Activated T-cell treated with anti-CD3 and anti-CD28 coated beads, Interleukin-2, amount 50 U/mL, for 72 hours (primary cell): ENCODE results near the gene PTPRT. TPM values are rescaled to one million over a fixed set of nuclear protein-coding genes. Genes with fewer than 3 reads are reported as not detected.
"Not testable (repeated sequence)": the region's sequence is repeated elsewhere in the genome, so short reads cannot be mapped to it uniquely, and the experiment has no call there.

Experiments
- ATAC-seq, 2 donors: fragments of 150-1000 bp; cut with Tn5 transposase; replicated peaks in 1 of 2; 2 replicates each; pipeline ENCODE4 v1.10.0; 2021; ENCODE audit warnings: moderate library complexity in 2 of 2, mild to moderate bottlenecking in 1 of 2
- DNase-seq, 2 donors: peaks; one replicate each; pipeline ENCODE4 v3.0.0; 2021 to 2022; ENCODE audit warnings: mixed read lengths in 1 of 2
- H3K27ac Mint-ChIP-seq: one replicate; pipeline ENCODE4 v1.8.0; 2022; ENCODE audit warnings: mild to moderate bottlenecking, moderate library complexity, mixed read lengths
- H3K27me3 Mint-ChIP-seq: one replicate; pipeline ENCODE4 v1.8.0; 2022; ENCODE audit warnings: low read depth, mixed read lengths
- H3K36me3 Mint-ChIP-seq, 2 donors: one replicate each; pipeline ENCODE4 v1.8.0; 2022; ENCODE audit warnings: mixed read lengths in 2 of 2, mild to moderate bottlenecking in 1 of 2; ENCODE audit not compliant: insufficient read depth in 2 of 2
- H3K4me1 Mint-ChIP-seq: one replicate; pipeline ENCODE4 v1.8.0; 2022; ENCODE audit warnings: low read depth, mixed read lengths
- H3K4me3 Mint-ChIP-seq, 2 donors: one replicate each; pipeline ENCODE4 v1.8.0; 2022; ENCODE audit warnings: mild to moderate bottlenecking in 2 of 2, mixed read lengths in 2 of 2, moderate library complexity in 2 of 2
- H3K9me3 Mint-ChIP-seq, 2 donors: one replicate each; pipeline ENCODE4 v1.8.0; 2022; ENCODE audit warnings: mixed read lengths in 2 of 2
- total RNA-seq, 2 donors: library from RNA; stranded (reverse); gene quantifications; one replicate each; pipeline ENCODE4 v1.2.3, GENCODE V29; 2022

Gene PTPRT
- total RNA-seq, 2 donors from 2014 or later, result not detected

- no peak for DNase-seq
- ATAC-seq, result no peak
- peaks cover 0 to 2% of the 10 kb centered on the region in 2 donors for H3K9me3 Mint-ChIP-seq
- H3K4me3 Mint-ChIP-seq, result no peak overlapping the region
- H3K27me3 Mint-ChIP-seq, result no peaks in the 10 kb centered on the region
- H3K27ac Mint-ChIP-seq, result no peak overlapping the region
- H3K4me1 Mint-ChIP-seq, result no peaks in the 10 kb centered on the region
- no peaks in the 10 kb centered on the region for H3K36me3 Mint-ChIP-seq
These were observed 266.3 kb downstream of the PTPRT start for GRCh38 chr20:42923348-42923918.

DNA sequence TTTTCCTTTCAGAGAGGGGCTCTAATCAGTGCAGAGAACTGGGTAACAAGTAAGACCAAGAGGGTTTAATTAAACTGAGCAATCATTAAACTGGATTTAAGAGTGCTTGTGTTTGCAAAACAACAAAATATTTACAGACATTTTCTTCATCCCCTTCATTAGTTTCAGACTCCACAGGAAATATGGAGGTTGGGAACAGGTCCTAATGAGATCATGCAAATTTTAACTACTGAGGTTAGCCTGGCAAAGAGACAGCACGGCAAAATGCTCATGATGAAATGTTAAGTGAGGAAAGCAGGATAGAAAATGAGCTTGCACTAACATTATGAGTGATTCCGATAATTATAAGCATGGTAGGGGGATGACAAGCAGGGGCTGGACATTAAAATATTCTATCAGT, 268.9 kb downstream of the PTPRT start:
- Mint-ChIP-seq H3K4me1 (no peaks in the 10 kb centered on the region), H3K27me3 (no peaks in the 10 kb centered on the region), H3K36me3 (no peaks in the 10 kb centered on the region), H3K9me3 (peaks cover 0 to 2% of the 10 kb centered on the region in 2 donors), H3K27ac (no peak overlapping the region), H3K4me3 (no peak overlapping the region)
- ATAC-seq (no peak), DNase-seq (no peak)

GRCh38 chr20:42919316-42919715, 270.4 kb downstream of the PTPRT start:
- ATAC-seq (no peak), DNase-seq (no peak)
- Mint-ChIP-seq H3K27ac (no peak overlapping the region), H3K36me3 (no peaks in the 10 kb centered on the region), H3K27me3 (no peaks in the 10 kb centered on the region), H3K9me3 (peaks cover 1 to 4% of the 10 kb centered on the region in 2 donors), H3K4me3 (no peak overlapping the region), H3K4me1 (no peaks in the 10 kb centered on the region)

DNA sequence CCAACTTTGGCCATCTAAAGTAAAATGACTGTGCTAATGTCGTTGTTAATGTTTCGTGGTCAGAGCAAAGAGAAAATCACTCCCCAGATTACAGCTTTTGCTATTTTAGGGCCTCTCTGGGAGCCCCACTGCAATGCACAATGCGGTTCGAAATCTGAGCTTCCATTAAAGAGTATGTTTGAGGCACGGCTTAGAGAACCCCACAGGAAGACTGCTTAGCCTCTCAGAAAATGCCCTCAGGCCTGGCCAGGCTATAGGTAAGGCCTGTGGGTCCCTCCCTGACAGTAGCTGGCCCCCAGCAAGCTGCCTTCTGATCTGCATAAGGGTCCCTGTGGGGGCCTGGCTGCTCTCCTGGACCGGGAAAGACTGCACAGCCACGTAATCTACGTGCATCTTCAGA, 274.6 kb downstream of the PTPRT start:
- no peak overlapping the region for H3K4me3 Mint-ChIP-seq
- H3K36me3 Mint-ChIP-seq, result no peaks in the 10 kb centered on the region
- ATAC-seq (no peak), DNase-seq (no peak)
- no peaks in the 10 kb centered on the region for H3K27me3 Mint-ChIP-seq
- no peak overlapping the region for H3K27ac Mint-ChIP-seq
- peaks cover 1 to 6% of the 10 kb centered on the region in 2 donors for H3K9me3 Mint-ChIP-seq
- no peaks in the 10 kb centered on the region for H3K4me1 Mint-ChIP-seq

DNA sequence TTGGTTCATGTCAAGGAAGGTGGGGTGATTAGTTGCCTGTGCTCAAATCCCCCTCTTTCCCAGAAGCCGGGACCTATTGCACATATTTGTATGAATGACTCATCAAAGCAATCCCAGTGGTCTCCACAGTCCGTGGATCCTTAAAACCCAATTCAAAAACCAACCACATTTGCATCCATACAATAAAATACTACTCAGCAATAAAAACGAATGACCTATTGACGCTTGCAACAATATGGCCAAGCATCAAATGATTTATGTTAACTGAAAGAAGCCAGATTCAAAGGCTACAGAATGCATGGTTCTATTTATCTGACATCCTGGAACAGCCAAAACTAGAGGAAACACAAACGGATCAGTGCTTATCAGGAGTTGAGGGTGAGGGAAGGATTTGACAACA, 275.4 kb downstream of the PTPRT start:
- no peaks in the 10 kb centered on the region for H3K36me3 Mint-ChIP-seq
- no peaks in the 10 kb centered on the region for H3K27me3 Mint-ChIP-seq
- peak overlapping the region; percentile 20 for H3K27ac Mint-ChIP-seq
- peaks cover 1 to 6% of the 10 kb centered on the region in 2 donors for H3K9me3 Mint-ChIP-seq
- no peak overlapping the region for H3K4me3 Mint-ChIP-seq
- DNase-seq (no peak), ATAC-seq (no peak)
- no peaks in the 10 kb centered on the region for H3K4me1 Mint-ChIP-seq

GRCh38 chr20:42910808-42911207, 278.9 kb downstream of the PTPRT start:
- not testable (repeated sequence) for H3K36me3 Mint-ChIP-seq, H3K27me3 Mint-ChIP-seq, H3K4me3 Mint-ChIP-seq, ATAC-seq, H3K9me3 Mint-ChIP-seq, H3K4me1 Mint-ChIP-seq, H3K27ac Mint-ChIP-seq, DNase-seq

DNA sequence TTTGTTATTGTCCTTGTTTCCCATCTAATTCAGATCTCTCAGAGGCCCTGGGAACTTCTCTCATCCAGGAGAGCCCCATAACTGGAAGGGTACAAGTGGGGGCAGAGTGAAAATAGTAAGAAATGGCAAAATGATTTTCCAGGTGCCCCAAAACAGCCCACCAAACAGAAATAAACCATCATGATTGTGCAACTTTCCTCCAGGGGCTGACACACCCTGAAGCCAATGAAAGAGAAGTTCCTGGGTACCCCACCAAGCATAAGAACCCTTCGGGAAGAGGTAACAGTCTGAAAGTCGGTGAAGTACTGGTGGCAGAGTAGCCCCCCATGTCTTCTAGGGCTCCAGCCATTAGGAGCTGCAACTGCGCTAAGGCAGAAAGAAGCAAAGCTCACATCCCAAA, 282.0 kb downstream of the PTPRT start:
- peaks cover 2% of the 10 kb centered on the region in 2 donors for H3K9me3 Mint-ChIP-seq
- H3K4me1 Mint-ChIP-seq, result no peaks in the 10 kb centered on the region
- no peak for DNase-seq
- no peak overlapping the region for H3K27ac Mint-ChIP-seq
- H3K27me3 Mint-ChIP-seq, result no peaks in the 10 kb centered on the region
- H3K36me3 Mint-ChIP-seq, result no peaks in the 10 kb centered on the region
- ATAC-seq, result no peak
- no peak overlapping the region for H3K4me3 Mint-ChIP-seq

GRCh38 chr20:42906120-42906519, 283.6 kb downstream of the PTPRT start:
- Mint-ChIP-seq H3K9me3 (peaks cover 2% of the 10 kb centered on the region in 2 donors), H3K27ac (no peak overlapping the region), H3K4me3 (no peak overlapping the region), H3K36me3 (no peaks in the 10 kb centered on the region), H3K4me1 (no peaks in the 10 kb centered on the region), H3K27me3 (no peaks in the 10 kb centered on the region)
- DNase-seq (no peak), ATAC-seq (no peak)

DNA sequence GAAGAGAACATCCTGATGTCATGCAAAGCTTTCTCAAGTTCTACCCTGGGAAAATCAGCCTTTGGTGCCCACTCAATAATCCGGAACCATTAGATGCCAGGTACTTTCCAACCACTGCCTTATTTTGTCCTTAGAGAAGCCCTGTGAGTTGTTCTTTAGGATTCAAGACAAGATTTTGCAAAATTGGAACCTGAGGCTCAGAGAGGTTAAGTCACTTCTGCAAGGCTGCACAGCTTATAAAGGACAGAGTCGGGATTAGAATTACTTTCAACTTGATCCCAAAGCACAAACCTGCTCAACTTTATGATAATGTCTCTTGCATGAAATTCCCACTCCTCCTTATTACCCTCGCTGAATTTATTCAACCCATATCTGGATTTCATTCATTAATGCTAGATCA, 287.2 kb downstream of the PTPRT start:
- DNase-seq (no peak), ATAC-seq (no peak)
- Mint-ChIP-seq H3K9me3 (peaks cover 4 to 6% of the 10 kb centered on the region in 2 donors), H3K36me3 (no peaks in the 10 kb centered on the region), H3K27me3 (no peaks in the 10 kb centered on the region), H3K4me1 (no peaks in the 10 kb centered on the region), H3K27ac (no peak overlapping the region), H3K4me3 (no peak overlapping the region)

GRCh38 chr20:42901689-42902440, 287.8 kb downstream of the PTPRT start:
- DNase-seq (no peak), ATAC-seq (no peak)
- Mint-ChIP-seq H3K27ac (no peak overlapping the region), H3K36me3 (no peaks in the 10 kb centered on the region), H3K4me1 (no peaks in the 10 kb centered on the region), H3K9me3 (peaks cover 1 to 4% of the 10 kb centered on the region in 2 donors), H3K4me3 (no peak overlapping the region), H3K27me3 (no peaks in the 10 kb centered on the region)

GRCh38 chr20:42900764-42901163, 288.9 kb downstream of the PTPRT start:
- not testable (repeated sequence) for ATAC-seq

DNA sequence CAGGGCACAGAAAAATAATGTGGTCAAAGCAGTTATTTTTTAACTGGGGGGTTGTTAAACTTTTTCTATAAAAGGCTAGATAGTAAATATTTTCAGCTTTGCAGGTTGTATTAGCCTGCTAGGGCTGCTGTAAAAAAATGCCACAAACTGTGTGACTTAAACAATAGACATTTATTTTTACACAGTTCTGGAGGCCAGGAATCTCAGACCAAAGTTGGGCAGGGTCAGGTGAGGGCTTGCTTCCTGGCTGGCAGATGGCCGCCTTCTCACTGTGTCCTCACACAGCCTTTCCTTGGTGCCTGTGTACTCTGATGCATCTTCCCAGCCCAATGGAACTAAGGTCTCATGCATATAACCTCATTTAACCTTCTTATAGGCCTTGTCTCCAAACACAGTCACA, 294.7 kb downstream of the PTPRT start:
- no peaks in the 10 kb centered on the region for H3K4me1 Mint-ChIP-seq
- ATAC-seq, result no peak
- peaks cover 6 to 12% of the 10 kb centered on the region in 2 donors for H3K9me3 Mint-ChIP-seq
- H3K27ac Mint-ChIP-seq, result no peak overlapping the region
- no peaks in the 10 kb centered on the region for H3K27me3 Mint-ChIP-seq
- no peak for DNase-seq
- no peak overlapping the region for H3K4me3 Mint-ChIP-seq
- no peaks in the 10 kb centered on the region for H3K36me3 Mint-ChIP-seq

More at GRCh38 chr20:42900764-42901163, 288.9 kb downstream of the PTPRT start:
- not testable (repeated sequence) for H3K4me1 Mint-ChIP-seq, H3K27me3 Mint-ChIP-seq, DNase-seq, H3K4me3 Mint-ChIP-seq, H3K9me3 Mint-ChIP-seq, H3K36me3 Mint-ChIP-seq, H3K27ac Mint-ChIP-seq

DNA sequence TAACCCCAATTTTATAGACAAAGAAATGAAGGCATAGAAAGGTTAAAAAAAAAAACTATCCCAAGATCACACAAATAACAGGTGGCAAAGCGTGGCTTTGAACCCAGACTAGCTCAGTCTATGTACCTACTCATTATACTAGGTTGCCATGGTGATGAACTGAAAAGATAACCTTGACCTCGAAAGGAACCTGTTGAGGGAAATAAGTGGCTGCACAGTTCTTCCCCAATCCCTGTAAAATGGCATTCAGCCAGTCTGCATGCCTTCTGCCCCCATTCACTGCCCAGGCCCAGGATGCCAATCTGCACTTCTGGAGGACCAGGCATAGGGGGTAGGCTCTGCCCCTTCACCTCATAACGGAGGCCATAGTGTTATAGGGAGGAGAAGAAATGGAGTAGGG, 295.2 kb downstream of the PTPRT start:
- no peak overlapping the region for H3K27ac Mint-ChIP-seq
- no peak for DNase-seq

DNA sequence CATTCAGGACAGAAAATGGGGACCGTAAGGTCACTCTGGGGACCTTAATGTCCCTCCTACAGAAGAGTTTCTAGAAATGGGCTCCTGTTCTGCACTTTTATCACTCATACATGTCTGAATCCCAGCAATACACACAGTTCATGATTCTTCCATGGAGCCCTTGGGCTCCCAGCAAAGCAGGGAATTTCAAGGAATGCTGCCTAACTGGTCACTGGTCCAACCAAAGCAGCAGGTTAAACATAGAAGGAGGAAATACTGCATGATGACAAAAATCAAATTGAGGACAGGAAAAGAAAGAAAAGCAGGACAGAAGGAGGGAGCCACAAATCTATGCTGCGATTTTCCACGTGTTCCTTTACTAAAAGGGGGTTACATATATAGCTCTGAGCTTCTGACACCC, 300.2 kb downstream of the PTPRT start:
- H3K36me3 Mint-ChIP-seq, result no peaks in the 10 kb centered on the region
- ATAC-seq, result no peak

More for the DNA sequence above, 295.2 kb downstream of the PTPRT start:
- Mint-ChIP-seq H3K36me3 (no peaks in the 10 kb centered on the region), H3K9me3 (peaks cover 6 to 12% of the 10 kb centered on the region in 2 donors), H3K27me3 (no peaks in the 10 kb centered on the region), H3K4me1 (no peaks in the 10 kb centered on the region), H3K4me3 (no peak overlapping the region)
- ATAC-seq, result no peak

More for the DNA sequence above, 300.2 kb downstream of the PTPRT start:
- H3K4me1 Mint-ChIP-seq, result no peaks in the 10 kb centered on the region
- H3K27ac Mint-ChIP-seq, result no peak overlapping the region
- DNase-seq, result no peak
- peaks cover 6 to 7% of the 10 kb centered on the region in 2 donors for H3K9me3 Mint-ChIP-seq
- no peaks in the 10 kb centered on the region for H3K27me3 Mint-ChIP-seq
- H3K4me3 Mint-ChIP-seq, result no peak overlapping the region
